K562 (cell line): ENCODE measurements around the gene ECI2.

Experiments
- ARID3A ChIP-seq: IDR thresholded peaks from 2 replicates; pipeline ENCODE4 v1.6.1; 2012; ENCODE audit warnings: low read depth, low read length, improper control_type of control experiment, borderline replicate concordance
- ESRRA ChIP-seq: fragments of 450-650 bp; IDR thresholded peaks from 2 replicates; pipeline ENCODE4 v1.6.1; 2014; ENCODE audit warnings: low read depth, mild to moderate bottlenecking, moderate library complexity, borderline replicate concordance
- FOS ChIP-seq: IDR thresholded peaks from 3 replicates; pipeline ENCODE4 v1.6.1; 2011; ENCODE audit not compliant: insufficient read length; ENCODE audit errors: extremely low read depth
- GABPA ChIP-seq: fragments of 200-800 bp; sonication (Bioruptor generic); conservative IDR thresholded peaks from 2 replicates; pipeline ENCODE4 v1.6.1; 2016; ENCODE audit warnings: low read depth, missing genetic modification characterization, missing compliant biosample characterization
- NR2C2 ChIP-seq, 2 experiments: fragments of 200-800 bp in 1 of 2; sonication (Bioruptor generic) in 1 of 2; sonication (generic) in 1 of 2; formaldehyde crosslinking in 1 of 2; IDR thresholded peaks; 2 replicates each; pipeline versions ENCODE4 v1.6.1 to v1.8.0; 2016 to 2022; ENCODE audit warnings: mild to moderate bottlenecking in 1 of 2, missing compliant biosample characterization in 1 of 2, missing genetic modification characterization in 1 of 2, missing genetic modification reagents in 1 of 2
- PCBP2 ChIP-seq: fragments of 200-400 bp; formaldehyde crosslinking; IDR thresholded peaks from 2 replicates; pipeline ENCODE4 v1.6.1; 2018; ENCODE audit warnings: low read length, low read depth, mild to moderate bottlenecking, moderate library complexity; ENCODE audit not compliant: poor library complexity, severe bottlenecking
- ZBTB33 ChIP-seq: sonication (generic); formaldehyde crosslinking; IDR thresholded peaks from 2 replicates; pipeline ENCODE4 v1.8.1; 2023; ENCODE audit warnings: mild to moderate bottlenecking, missing genetic modification reagents
- ZBTB43 ChIP-seq: sonication (generic); formaldehyde crosslinking; IDR thresholded peaks from 2 replicates; pipeline ENCODE4 v1.8.0; 2023; ENCODE audit warnings: mild to moderate bottlenecking, missing genetic modification reagents
- ZNF696 ChIP-seq: fragments of 250-450 bp; sonication (Bioruptor Pico); conservative IDR thresholded peaks from 2 replicates; pipeline ENCODE4 v1.4.0; 2020; ENCODE audit warnings: mild to moderate bottlenecking, moderate library complexity

GRCh38 chr6:4133941-4134838, 1.2 kb downstream of the ECI2 start:
- TF ChIP-seq ZBTB43 (no peak), FOS (no peak), ZNF696 (CRISPR knock-in tag) (no peak), ESRRA (no peak), ZBTB33 (CRISPR knock-in tag) (no peak), GABPA (no peak), PCBP2 (no peak), NR2C2 (CRISPR knock-in tag; IDR thresholded peaks at IDR 0.05) (no peak), NR2C2 (tag; IDR thresholded peaks at IDR 0.05) (no peak), ARID3A (no peak)
